GM18511 (cell line): ENCODE data around the gene PCSK2.

Source experiments
- ATAC-seq: cut with Tn5 transposase; IDR thresholded peaks from one replicate; pipeline ENCODE4 v1.9.1; 2021; ENCODE audit warnings: mild to moderate bottlenecking, moderate library complexity; ENCODE audit not compliant: unreplicated experiment

PCSK2 gene

DNA sequence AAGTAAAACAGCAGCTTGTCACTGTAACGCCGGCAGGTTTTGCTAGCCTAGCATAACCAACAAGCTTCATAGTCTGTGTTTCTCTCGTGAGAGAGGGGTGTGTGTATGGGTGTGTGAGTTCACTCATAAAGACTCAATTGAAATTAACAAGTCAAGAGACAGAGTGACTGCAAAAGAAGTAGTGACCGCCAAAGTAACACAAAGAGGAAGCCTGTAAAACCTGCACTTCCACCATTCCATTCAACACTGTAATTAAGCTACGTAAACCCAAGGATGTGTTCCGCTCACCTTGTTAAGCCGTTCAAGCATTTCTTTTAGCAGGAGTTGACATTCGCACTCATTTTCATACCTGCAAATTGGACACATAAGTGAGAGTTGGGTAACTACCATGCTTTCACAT is 297.7 kb downstream of the PCSK2 start:
- no peak for ATAC-seq

DNA sequence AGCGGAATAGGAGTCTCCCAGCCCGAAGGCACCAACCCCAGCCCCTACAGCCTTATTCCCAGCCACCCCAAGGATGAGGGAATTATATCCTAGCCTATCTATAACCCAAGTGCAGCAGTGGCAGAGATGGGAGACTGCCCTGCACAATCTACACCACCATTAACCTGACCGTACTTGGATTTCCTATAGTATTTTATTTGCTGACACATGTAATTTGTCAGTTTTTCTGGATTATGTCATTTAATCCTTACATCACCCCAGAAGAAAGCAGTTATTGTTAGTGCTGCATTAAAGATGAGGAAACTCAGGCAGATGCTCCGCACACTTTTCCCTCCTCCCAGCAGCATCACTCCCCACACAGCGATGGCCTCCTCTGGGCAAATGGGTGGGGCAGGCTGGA is 298.3 kb downstream of the PCSK2 start:
- ATAC-seq, result no peak

DNA sequence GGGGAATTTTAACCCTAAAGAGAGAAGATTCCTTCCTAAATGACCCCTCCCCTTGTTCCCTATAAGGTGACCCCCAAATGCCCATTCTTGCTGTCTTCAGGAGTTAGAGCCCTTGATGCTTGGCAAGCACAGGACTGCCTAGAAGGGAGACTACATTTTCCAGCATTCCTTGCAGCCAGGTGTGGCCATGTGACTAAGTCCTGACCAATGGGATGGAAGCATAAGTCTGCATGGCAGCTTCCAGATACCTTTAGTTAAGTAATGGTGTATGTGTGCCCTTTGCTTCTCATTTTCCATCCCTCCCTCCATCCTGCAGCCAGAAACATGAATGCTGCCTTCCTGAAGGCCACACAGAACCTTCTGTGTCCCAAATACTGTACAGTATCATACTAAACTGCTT is 298.8 kb downstream of the PCSK2 start:
- no peak for ATAC-seq

DNA sequence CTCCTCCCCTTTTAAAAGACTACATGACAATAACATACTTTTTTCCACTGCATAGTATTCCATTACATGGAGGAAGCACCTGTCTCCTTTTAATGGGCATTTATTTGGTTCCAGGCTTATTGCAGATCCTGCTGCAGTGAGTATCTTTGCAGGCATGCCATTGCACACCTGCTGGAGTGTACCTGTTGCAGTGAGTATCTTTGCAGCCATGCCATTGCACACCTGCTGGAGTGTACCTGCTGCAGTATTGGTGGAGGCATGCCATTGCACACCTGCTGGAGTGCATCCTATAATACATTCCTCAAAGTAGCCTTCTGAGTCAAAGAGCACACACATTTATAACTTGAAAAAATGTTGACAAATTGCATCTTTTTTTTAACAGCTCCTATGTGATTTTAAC is 302.7 kb downstream of the PCSK2 start:
- no peak for ATAC-seq

DNA sequence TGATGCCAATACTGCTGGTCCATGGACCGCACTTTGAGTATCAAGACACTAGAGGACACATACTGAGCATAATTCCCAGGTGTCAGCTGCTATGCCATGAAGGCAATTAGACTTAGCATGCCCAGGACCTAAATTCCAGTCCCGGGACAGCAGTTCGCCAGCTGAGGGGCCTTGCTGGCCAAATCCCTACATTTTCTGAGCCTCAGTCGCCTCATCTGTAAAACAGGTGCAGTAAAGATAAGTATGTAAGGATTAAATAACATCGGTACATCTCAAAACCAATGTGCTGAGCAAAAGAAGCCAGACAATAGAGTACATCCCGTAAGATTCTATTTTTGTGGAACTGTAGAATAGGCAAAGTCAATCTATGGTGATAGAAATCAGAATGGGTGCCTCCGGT is 303.3 kb downstream of the PCSK2 start:
- ATAC-seq, result no peak

DNA sequence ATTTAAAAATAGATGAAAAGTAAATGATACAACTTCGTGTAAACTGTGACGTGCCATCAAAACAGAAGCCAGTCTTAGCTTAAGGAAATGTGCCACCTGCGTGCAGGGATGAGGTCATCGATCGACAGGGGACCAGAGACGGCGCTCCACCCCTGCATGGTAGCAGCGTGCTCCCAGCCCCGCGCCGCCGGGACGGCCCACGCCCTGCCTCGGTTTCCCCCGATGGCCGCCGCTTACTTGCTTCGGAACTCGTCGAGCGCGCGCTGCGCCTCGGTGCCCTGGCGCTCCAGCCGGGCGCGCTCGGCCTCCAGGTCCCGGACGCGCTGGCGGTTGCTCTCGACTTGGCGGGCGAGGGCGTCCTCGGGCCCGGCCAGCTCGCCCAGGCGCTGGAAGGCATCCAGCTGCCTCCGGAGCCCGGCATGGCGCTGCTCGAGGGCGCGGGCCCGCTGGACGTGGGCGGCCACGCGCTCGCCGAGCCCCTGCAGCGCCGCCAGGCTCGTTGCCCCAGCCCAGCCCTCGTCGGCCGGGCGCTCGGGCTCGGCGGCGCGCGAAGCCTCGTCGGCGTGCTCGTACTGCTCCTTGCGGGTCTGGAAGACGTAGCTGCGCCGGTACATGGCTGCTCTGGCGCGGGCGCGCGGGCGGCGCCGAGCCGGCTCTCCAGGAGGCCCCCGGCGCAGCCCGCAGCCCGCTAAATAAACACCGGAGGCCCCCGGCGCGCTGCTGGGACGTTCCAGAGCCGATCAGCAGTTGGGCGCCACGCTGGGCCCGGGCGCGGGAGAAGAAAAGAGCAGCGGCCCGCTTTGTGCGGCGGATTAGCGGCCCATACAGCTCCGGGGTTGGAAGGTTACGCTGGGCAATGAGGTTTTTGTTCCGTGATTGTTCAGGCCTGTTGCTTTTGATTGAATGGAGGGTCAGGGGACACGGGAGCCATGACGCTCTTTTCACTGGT is 304.1 kb downstream of the PCSK2 start, which contains the start of gene BFSP1:
BFSP1 (minus strand) TSS at position 664 of the 949 bp plus-strand sequence; CDS start at position 614, 50 bp downstream.
- peak; percentile 55 for ATAC-seq

DNA sequence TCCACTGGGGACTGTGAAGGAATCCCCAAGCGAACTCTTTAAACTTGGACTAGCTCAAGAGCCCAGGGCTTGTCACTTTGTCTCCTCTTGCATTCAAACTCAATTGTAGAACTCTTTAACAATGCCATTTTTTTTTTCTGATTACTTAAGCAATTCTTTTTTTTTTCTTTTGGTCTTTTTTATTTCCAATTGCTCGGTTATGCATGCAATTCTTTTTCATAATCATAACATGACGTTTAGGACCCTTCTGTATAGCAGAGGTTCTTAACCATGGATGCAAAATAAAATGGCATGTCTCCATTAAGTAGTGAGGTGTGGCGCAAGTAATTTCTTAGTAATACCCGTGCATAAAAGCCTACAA is 304.8 kb downstream of the PCSK2 start:
- ATAC-seq, result peak; percentile 29

DNA sequence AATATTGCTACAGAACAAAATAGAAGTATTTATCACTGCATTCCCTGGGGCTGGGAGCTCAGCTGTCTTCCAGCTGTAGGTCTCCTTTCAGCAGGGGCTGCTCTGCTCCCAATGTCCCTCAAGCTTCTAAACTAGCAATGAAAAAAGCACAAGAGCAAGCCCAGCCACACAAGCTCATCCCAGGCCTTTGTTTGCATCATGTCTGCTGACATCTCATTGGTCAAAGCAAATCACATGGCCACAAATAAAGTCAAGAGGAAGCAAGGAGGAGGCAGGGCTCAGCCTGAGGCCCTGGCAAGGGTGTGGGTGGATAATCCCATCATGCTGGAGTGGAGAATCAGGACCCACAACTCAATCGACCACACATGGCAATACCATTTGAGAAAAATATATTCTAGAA is 306.6 kb downstream of the PCSK2 start:
- ATAC-seq, result peak; percentile 42

DNA sequence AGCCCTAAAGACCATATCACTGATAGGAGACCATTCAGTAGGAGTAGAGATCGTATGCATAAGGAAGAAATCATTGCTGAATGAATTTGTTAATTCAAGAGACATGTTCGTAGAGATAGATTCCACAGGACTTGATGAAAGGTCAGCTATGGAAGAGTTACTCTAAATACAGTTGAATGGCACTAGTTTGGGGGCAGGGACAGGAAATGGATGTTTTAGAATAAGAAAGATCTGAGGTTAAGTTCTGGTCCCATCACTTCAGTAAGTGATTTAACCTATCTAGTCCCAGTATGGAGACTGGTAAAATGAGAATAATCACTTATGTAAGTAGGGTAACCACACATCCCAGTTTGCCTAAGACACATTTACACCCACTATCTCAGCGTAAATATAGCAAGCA is 307.2 kb downstream of the PCSK2 start:
- ATAC-seq, result no peak
